Endothelial cell of umbilical vein (primary cell): ENCODE results near the gene ADORA2B.

Experiments
- CTCF ChIP-seq, 2 donors: IDR thresholded peaks; 1 replicate in 1 of 2; 2 replicates in 1 of 2; pipeline ENCODE4 v1.5.1; 2011; ENCODE audit warnings: low read length in 2 of 2, mild to moderate bottlenecking in 2 of 2, moderate library complexity in 2 of 2, control low read depth in 1 of 2, inconsistent platforms in 1 of 2, low read depth in 1 of 2; ENCODE audit not compliant: insufficient read depth in 1 of 2; ENCODE audit errors: extremely low read depth in 1 of 2
- EZH2 ChIP-seq: IDR thresholded peaks from 2 replicates; pipeline ENCODE4 v1.6.1; 2012; ENCODE audit warnings: borderline replicate concordance, low read depth, mild to moderate bottlenecking, moderate library complexity, low read length, inconsistent platforms; ENCODE audit not compliant: severe bottlenecking
- GATA2 ChIP-seq: IDR thresholded peaks from 2 replicates; pipeline ENCODE4 v1.7.0; 2011; ENCODE audit warnings: low read depth, mild to moderate bottlenecking, moderate library complexity, mixed read lengths, low read length; ENCODE audit not compliant: insufficient read length, insufficient read depth
- JUN ChIP-seq: IDR thresholded peaks from 2 replicates; pipeline ENCODE4 v1.6.1; 2011; ENCODE audit warnings: borderline replicate concordance, low read depth; ENCODE audit not compliant: insufficient read length, insufficient read depth
- MYC ChIP-seq: IDR thresholded peaks from one replicate; pipeline ENCODE4 v1.6.1; 2011; ENCODE audit warnings: mild to moderate bottlenecking, low read depth, low read length
- POLR2A ChIP-seq: IDR thresholded peaks from 2 replicates; pipeline ENCODE4 v1.6.1; 2012; ENCODE audit warnings: low read depth, mild to moderate bottlenecking, control low read depth, low read length
- POLR2AphosphoS5 ChIP-seq: IDR thresholded peaks from 2 replicates; pipeline ENCODE4 v1.6.1; 2012; ENCODE audit warnings: low read depth, mild to moderate bottlenecking, control low read depth, low read length, moderate library complexity; ENCODE audit not compliant: insufficient read depth

- TF ChIP-seq JUN (no peak), POLR2AphosphoS5 (no peak), MYC (no peak), POLR2A (no peak), EZH2 (no peak), CTCF (IDR thresholded peaks at IDR 0.05; ENCODE audit: extremely low read depth in 1 of 2, insufficient read depth in 1 of 2, low read depth in 1 of 2, low read length in 2 of 2) (no peak), GATA2 (no peak)
Measured at GRCh38 chr17:15919466-15919865, 25.5 kb upstream of the ADORA2B start.
